Lower leg skin (tissue), 3 donors: ENCODE data around the gene S100B.

Source experiments
- CTCF ChIP-seq, 3 donors: fragments of 450-650 bp; IDR thresholded peaks; one replicate each; pipeline ENCODE4 v1.5.1; 2016; ENCODE audit warnings: antibody characterized with exemption in 3 of 3, mild to moderate bottlenecking in 3 of 3, moderate library complexity in 2 of 3
- POLR2A ChIP-seq, 2 donors: fragments of 450-650 bp; IDR thresholded peaks; one replicate each; pipeline ENCODE4 v1.6.1; 2016 to 2017; ENCODE audit warnings: antibody characterized with exemption in 2 of 2, mild to moderate bottlenecking in 1 of 2, moderate library complexity in 1 of 2

DNA sequence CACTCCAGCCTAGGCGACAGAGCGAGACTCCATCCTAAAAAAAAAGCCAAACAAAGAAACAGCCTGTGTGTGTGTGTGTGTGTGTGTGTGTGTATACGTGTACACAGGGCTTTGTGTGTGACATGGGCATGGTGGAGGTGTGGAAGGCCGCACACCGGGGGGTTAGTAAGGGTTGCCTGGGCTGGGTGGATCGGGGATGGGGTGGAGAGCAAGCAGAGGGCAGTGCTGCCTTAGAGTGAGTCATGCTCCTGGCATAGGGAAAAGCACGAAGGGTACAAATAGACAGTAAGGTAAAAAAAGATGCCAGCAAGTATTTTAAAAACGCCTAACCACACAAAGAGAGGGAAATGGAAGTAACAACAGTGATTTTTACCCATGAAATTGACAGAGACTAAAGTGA is 36.8 kb upstream of the S100B start:
- TF ChIP-seq CTCF (IDR thresholded peaks at IDR 0.05) (no peak), POLR2A (IDR thresholded peaks at IDR 0.05) (no peak)
